ENCODE data around the gene DENND5B.
"Not testable (repeated sequence)": the region's sequence is repeated elsewhere in the genome, so short reads cannot be mapped to it uniquely, and the experiment has no call there.

Gene DENND5B

GRCh38 chr12:31482816-31483215 lies 108.1 kb downstream of the DENND5B start:
- FAIRE-seq = no peak

DNA sequence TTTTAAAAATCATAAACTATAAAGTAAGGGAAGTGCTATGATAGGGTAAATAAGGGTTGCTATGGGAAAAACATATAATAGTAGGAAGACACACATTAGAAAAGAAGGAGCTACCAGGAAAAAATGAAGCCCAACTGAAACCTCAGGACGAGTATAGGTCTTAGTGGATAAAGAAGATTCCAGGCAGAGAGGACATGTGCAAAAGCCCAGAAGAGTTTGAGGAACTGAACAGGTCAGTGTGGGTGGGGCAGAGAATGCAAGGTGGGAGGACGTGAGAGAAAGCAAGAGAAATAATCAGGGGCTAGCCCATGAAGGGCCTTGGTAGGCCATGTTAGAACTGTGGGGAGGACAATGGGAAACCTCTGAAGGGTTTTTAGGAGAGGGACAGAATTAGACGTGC lies 109.5 kb downstream of the DENND5B start:
- FAIRE-seq (no peak), DNase-seq (ENCODE audit: insufficient read length, low spot score) (no peak)
- no peak for TF ChIP-seq CTCF (IDR thresholded peaks at IDR 0.05; ENCODE audit: insufficient read depth, missing control alignments)

More at GRCh38 chr12:31482816-31483215, 108.1 kb downstream of the DENND5B start:
- DNase-seq (ENCODE audit: insufficient read length, low spot score) = no peak
- no peak for TF ChIP-seq CTCF (IDR thresholded peaks at IDR 0.05; ENCODE audit: insufficient read depth, missing control alignments)

- TF ChIP-seq CTCF (IDR thresholded peaks at IDR 0.05; ENCODE audit: insufficient read depth, missing control alignments) = no peak
- no peak for FAIRE-seq
- no peak for DNase-seq (ENCODE audit: insufficient read length, low spot score)
These were observed 111.3 kb downstream of the DENND5B start for GRCh38 chr12:31479516-31480210.

- no peak for TF ChIP-seq CTCF (IDR thresholded peaks at IDR 0.05; ENCODE audit: insufficient read depth, missing control alignments)
- FAIRE-seq = no peak
- no peak for DNase-seq (ENCODE audit: insufficient read length, low spot score)
These were observed 112.0 kb downstream of the DENND5B start for GRCh38 chr12:31478898-31479297.

DNA sequence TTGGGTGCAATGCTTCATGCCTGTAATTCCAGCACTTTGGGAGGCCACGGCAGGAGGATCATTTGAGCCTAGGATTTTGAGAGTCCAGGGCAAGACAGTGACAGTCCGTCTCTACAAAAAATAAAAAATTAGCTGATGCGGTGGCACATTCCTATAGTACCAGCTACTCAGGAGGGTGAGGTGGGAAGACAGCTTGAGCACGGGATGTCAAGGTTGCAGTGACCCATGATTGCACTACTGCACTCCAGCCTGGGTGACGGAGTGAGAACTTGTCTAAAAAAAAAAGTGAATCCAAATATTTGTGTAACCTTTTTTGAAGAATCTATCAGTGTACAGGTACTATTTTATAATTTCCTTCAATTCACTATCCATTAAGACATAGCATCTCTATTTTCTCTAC lies 112.5 kb downstream of the DENND5B start:
- DNase-seq (ENCODE audit: insufficient read length, low spot score) = no peak
- no peak for TF ChIP-seq CTCF (IDR thresholded peaks at IDR 0.05; ENCODE audit: insufficient read depth, missing control alignments)

GRCh38 chr12:31477687-31478086 lies 113.2 kb downstream of the DENND5B start:
- FAIRE-seq = no peak
- no peak for DNase-seq (ENCODE audit: insufficient read length, low spot score)
- no peak for TF ChIP-seq CTCF (IDR thresholded peaks at IDR 0.05; ENCODE audit: insufficient read depth, missing control alignments)

More for the DNA sequence above, 112.5 kb downstream of the DENND5B start:
- FAIRE-seq = no peak

DNA sequence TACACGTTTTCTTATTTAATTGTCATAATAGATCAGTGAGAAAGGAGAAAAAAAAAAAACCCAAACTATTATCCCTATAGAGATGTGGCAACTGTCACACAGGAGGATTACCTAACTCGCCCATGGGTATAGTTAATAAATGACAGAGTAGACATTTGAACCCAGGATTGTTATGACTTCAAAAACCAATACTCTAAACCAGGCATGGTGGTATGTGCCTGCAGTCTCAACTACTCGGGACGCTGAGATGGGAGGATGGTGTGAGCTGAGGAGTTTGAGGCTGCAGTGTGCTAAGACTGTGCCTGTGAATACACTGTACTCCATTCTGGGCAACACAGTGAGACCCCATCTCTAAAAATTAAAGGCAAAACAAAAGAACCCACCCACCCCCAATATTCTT lies 114.5 kb downstream of the DENND5B start:
- TF ChIP-seq CTCF (IDR thresholded peaks at IDR 0.05; ENCODE audit: insufficient read depth, missing control alignments) = no peak
- FAIRE-seq (no peak), DNase-seq (ENCODE audit: insufficient read length, low spot score) (no peak)

DNA sequence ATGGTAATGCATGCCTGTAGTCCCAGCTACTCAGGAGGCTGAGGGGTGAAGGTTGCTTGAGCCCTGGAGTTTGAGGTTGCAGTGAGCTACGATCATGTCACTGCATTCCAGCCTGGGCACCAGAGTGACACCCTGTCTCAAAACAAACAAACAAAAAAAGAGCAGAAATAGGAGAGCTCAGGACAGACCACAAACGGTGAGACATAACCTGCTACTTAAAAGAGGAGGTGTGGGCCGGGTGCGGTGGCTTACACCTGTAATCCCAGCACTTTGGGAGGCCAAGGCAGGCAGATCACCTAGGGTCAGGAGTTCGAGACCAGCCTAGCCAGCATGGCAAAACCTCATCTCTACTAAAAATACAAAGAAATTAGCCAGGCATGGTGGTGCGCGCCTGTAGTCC lies 115.3 kb downstream of the DENND5B start:
- not testable (repeated sequence) for DNase-seq (ENCODE audit: insufficient read length, low spot score); FAIRE-seq
